SH-SY5Y (cell line): ENCODE measurements around the gene VEGFB.

Source experiments
- GATA2 ChIP-seq: IDR thresholded peaks from 2 replicates; pipeline ENCODE4 v1.6.1; 2011; ENCODE audit warnings: mild to moderate bottlenecking, low read depth, low read length
- GATA3 ChIP-seq: IDR thresholded peaks from 2 replicates; pipeline ENCODE4 v1.6.1; 2011; ENCODE audit warnings: low read depth, mild to moderate bottlenecking, low read length, moderate library complexity

- no peak for TF ChIP-seq GATA3
- no peak for TF ChIP-seq GATA2
Observed at GRCh38 chr11:64229090-64229743, 5.2 kb upstream of the VEGFB start.
